HG02759 (cell line): Measurements from ENCODE around the gene TREH.
A peak's percentile ranks its signal among the peaks of the same experiment; 100 is the strongest.
"Not testable (repeated sequence)": the region's sequence is repeated elsewhere in the genome, so short reads cannot be mapped to it uniquely, and the experiment has no call there.

ENCODE experiments used
- ATAC-seq: cut with Tn5 transposase; IDR thresholded peaks from one replicate; pipeline ENCODE4 v1.9.1; 2021; ENCODE audit warnings: mild to moderate bottlenecking, moderate library complexity; ENCODE audit not compliant: unreplicated experiment

The TREH gene

DNA sequence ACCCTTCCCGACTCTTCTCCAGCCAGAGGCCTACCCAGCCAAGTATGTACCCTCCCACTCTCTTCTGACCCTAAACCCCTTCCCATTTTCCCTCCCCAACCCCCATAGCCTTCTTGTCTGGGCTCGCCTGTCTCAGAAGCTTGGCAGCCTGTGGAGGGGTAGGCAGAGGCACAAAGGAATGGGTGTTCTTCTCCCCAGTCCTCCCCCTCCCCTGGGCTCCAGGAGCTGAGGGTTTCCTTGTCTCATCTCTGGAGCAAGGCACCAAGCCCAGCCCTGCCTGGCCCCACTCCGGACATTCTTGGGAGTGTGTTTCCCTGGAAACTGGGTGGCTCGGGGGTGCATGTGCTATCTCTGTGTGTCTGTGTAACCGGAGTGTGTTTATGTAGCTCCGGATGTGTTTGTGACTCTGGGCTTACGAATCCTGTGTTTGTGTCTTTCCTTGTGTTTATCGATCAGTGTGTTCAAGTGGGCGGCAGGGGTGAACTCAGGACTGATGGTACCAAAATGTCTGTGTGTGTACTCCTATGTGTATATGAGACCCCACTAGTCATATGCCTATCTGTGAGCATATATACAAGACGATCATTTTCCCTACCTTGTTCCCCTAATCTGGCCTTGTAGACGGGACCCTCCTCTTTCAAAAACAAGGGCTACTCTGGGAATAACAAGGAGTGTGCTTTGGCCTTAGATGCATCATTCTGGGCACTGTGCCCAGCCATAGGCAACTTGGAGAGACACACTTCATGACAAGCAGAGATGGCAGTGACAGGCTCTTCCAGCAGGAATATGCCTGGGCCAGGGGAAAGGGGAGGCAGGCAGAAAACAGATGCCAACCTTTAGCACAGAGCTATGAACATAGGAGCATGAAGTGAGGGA is 61.1 kb downstream of the TREH start:
- no peak for ATAC-seq

DNA sequence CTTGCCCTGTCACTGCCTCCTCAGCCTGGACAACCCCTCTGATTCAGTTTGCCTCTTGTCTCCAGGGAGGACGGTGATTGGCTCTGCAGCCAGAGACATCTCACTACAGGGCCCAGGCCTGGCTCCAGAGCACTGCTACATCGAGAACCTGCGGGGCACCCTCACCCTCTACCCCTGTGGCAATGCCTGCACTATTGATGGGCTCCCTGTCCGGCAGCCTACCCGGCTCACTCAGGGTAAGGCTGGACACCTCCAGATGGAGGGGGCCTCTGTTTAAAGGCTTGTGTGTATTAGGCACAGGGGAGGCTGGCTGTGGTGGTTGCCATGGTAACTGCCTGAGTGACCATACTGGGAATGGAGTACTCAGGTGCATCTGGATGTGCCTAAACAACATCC is 63.5 kb downstream of the TREH start:
- no peak for ATAC-seq

DNA sequence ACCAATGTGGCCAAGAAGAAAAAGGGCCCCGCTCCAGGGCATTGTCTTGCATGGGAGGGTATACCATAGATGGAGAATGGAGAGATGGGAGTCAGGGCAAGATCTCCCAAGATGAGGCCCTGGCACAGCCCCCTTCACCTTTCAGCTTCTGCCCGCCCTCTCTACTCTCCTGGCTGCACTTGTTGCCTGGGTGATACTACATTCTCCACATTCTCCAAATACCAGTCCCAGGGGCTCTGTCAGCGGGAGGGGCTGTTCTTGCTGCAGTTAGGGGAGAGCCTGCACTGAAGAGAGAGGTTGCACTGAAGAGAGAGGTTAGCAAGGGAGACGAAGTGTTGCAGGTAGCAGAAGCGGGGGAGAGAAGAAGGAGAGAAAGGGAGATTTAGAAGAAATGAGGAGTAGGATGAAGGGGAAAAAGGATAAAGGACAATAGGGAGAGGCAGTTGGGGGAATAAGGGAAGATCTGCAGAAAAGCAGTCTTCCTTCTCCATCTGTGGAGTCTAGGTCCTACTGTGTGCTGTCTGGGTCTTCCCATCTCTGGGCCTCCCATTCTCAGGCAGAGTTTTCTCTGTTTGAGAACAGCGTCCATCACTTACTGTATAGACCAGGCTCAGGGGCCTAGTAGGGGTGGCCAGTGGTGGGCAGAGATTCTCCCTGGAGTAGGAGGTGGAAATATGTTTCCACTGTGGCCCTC is 64.0 kb downstream of the TREH start:
- ATAC-seq = no peak

DNA sequence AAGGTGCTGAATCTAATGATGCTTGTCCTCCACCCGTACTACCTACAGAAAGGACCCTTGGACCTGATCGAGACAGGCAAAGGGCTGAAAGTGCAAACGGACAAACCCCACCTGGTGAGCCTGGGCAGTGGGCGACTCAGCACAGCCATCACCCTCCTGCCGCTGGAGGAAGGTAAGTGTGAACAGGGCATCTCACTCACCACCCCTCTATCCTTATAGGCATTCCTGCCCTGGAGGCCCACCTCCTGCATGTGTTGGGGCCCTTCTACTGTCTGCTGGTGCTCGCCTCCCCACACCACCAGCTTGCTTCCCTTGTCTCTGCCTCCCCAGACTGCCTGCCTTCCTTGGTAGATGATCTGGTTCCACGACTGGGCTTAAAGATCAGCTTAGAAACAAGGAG is 64.9 kb downstream of the TREH start:
- no peak for ATAC-seq

DNA sequence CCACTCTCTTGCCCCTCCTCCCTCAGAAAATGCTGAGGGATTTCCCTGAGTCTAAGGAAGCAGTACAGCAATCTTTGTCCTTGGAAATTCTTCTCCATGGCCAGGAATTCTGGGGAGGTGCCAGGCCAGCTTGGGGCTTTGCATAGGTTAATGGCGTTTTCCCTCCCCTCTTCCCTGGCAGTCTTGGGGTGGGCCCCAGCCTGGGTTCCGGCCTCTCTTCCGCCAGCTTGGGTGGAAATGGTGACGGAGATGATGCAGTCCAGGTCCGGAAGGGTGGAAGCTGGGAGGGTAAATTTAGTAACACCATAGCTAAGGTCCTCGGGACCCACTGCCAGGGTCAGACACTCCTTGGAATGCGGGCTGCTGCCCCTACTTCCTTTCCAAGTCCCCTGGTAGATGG is 67.1 kb downstream of the TREH start:
- no peak for ATAC-seq

DNA sequence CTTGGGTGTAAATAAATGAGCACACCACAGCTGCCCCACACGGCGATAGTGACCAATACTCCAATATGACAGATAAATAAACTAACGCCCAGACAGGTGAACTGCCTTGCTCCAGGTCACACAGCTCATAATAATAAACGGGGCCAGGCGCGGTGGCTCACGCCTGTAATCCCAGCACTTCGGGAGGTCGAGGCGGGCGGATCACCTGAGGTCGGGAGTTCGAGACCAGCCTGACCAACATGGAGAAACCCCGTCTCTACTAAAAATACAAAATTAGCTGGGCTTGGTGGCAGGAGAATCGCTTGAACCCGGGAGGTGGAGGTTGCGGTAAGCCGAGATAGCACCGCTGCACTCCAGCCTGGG is 68.0 kb downstream of the TREH start:
- ATAC-seq = not testable (repeated sequence)

DNA sequence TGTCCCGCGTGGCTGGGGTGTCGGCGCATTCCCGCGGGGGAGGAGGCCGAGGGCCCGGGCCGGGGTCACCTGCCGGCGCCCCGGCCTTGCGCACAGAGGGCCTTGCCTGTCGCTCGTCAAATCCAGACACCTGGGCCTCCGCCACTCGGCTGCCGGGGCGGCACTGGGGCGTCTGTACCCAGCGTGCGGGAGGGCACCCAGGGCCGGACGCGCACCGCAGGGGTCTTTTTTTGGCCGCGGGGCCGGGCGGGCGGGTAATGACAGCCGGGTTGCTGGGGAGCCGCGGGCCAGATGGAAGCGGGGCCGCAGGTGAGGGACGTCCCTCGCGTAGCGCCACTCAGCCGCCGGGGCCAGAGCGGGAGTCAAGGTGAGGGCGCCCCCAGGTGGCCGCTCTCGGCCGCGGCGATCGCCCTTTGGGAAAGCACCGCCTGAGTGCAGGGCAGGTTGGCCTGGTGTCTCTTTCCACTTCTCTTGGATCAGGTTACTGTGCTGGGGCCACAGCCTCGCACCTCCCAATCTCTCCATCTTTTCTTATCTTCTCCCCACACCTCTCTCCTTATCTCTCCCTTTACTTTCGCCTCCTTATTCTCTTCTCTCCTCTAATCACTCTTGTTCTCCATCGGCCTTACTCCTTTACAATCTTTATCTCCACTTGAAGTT is 68.5 kb downstream of the TREH start:
- peak; percentile 64 for ATAC-seq

DNA sequence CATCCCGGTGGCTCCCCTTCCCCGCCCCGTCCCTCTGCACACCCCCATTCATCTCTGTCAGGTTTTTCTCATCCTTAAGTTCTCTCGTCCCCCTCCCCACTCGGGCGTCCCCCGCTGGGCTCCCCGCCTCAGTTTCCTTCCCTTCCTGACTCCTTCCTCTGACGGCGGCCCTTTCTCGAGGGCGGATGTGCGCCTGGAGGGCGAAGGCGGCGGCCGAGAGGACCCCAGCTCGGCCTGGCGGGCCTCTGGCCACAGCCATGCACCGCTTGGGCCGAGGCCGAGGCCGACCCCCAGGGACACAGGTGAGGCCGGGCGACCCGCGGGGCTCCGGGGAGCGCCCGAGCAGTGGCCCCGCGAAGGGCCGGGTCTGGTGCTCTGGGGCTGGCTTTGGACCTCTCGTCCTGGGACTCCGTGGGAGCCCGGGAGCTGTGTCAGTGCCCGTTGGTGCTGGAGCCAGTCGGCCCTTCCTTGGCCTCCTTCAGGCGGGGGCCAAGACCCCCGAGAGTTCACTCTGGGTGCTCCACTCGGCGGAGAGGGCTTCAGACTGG is 69.2 kb downstream of the TREH start:
- ATAC-seq = no peak

DNA sequence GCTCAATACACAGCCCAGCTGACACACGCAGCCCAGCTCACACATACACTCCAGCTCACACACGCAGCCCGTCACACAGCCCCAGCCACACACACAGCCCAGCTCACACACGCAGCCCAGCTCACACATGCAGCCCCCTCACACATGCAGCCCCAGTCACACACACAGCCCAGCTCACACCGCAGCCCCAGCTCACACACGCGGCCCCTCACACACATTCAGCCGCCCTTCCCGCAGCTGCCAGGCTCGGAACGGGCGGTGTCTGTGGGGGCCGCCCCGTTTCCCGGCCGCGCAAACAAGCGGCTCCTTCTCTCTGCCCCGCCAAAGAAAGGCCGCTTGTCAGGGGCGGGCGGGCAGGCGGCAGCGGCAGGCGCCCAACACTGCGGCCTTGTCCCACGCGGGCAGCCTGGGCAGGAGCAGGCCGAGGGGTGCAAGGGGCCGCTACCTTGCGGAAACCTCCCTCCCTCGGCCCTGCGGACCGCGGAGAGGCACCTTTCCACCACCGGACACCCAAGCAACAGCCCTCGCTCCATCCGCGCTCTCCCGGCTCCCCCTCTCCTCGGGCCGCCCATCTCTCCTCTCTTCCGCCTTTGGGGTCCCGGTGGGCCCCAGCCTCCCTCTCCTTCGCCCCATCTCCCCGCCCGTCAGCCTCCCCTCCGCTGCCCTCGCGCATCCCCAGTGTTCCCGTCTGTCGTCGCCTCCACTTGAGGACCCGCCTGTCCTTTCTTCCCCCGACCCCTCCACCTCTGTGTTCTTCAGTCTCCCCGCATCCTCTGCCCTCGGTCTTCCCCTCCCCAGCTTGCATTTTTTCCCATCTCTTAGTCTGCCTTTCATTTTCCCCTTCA is 69.8 kb downstream of the TREH start:
- ATAC-seq = no peak

DNA sequence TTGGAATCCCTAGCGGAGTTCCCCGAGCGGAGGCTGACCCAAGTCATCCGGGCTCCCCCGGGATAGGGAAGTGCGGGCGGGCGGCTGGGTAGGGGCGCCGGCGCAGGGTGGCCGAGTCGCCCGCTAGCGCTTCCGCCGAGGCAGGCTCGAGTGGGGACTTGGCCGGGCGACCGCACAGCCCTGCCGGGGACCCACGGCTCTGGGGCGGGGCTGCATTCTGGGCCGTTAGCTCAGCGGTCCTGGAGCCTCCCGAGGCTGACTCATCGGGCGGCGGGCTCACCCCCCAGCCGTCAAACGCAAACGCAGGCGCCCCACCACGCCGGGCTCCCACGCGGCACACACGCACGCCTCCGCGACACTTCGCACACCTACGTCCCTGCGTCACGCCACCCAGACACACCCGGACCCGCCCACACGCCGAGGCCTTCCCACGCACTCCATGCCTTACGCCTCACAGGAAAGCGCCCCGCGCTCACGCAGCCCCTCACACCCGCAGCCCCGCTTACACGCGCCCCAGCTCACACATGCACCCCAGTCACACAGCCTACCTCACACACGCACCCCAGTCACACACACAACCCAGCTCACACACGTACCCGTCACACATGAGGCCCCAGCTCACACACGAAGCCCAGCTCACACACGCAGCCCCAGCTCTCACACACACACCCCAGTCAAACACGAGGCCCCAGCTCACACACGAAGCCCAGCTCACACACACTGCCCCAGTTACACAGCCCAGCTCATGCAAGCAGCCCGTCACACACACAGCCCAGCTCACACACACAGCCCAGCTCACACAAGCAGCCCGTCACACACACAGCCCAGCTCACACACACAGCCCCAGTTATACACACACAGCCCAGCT is 70.9 kb downstream of the TREH start:
- no peak for ATAC-seq

DNA sequence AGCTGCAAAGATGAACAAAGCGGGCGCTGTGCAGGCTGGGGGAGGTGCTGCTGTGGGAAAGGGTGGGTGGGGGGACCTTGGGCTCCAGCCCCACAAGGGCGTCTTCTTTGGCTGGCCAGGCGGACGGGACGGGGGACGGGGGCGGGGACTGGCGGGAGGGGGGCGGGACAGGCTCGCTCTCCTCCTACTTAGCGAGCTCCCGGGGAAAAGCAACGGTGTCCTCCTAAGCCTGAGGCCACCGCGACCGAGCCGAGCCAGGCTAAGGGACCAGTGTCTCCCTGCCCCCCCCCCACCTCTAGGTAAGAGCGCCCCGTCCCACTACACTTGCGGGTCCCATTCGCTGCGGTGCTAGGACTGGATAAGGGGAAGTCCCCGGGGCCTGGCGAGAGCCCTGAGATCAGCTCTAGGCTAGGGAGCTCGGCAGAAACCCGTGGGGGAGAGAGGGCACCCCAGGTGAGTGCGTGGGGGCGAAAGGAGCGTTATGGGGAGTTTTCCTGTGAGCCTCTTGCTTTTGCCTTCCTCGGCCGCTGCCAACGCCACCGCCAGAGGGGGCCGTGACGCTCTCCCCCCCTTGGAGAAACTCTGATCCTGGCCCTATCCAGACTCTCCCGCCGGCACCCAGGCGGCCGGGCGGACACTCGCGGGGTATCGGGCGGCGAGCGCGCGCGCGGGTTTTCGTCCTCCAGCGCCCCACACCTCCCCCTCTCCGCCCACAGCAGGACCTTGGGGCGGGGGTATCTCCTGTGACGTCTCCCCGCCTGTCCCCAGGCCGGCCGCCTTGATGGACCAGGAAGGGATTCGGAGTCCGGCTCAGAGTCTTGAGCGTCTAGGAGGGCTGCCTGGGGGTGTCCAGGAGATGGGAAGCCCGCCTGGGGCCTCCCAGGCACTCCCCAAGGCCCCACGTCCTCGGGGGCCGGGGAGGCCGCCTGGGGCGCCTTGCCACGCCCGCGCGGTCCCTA is 71.8 kb downstream of the TREH start, which contains the start of gene PHLDB1:
Gene PHLDB1, plus strand, starts transcription at position 215 of the 959 bp plus-strand sequence. CDS start 6,222 bp downstream, outside the sequence.
- ATAC-seq = no peak
